ENCODE data around the gene CSF3. TPM values are rescaled to one million over a fixed set of nuclear protein-coding genes. Genes with fewer than 3 reads are reported as not detected.

Gene CSF3
- total RNA-seq = not detected in 2 replicates

- TF ChIP-seq CTCF (IDR thresholded peaks at IDR 0.05) = no peak
- Mint-ChIP-seq H3K27ac (no peak within 1 kb of the TSS), H3K9me3 (no peaks in the 10 kb centered on the region), H3K36me3 (ENCODE audit: low read depth) (peaks cover 22% of the 10 kb centered on the region), H3K4me1 (peaks cover 5% of the 10 kb centered on the region), H3K4me3 (no peak within 1 kb of the TSS), H3K27me3 (peaks cover 2% of the 10 kb centered on the region)
- ATAC-seq (ENCODE audit: low read depth) (no peak), DNase-seq (no peak)
- ChIA-PET CTCF (interaction anchor here (1.0 to 3.5 kb wide), 9 partner anchors 11 to 394 kb away, joined by 3 to 27 read pairs (median 6); no protein-coding TSS in a partner anchor), POLR2A (interaction anchor here (0.6 to 1.1 kb wide), 2 partner anchors 176 to 271 kb away, joined by 4 to 13 read pairs; no protein-coding TSS in a partner anchor)
- intact Hi-C loops (cut with micrococcal nuclease) = no loop called here
Observed at GRCh38 chr17:40015005-40015997, at the start of gene CSF3. TSS of gene CSF3 (plus strand) at chr17:40015440. CDS start at chr17:40015475, 35 bp downstream.

- Mint-ChIP-seq H3K27ac (no peak overlapping the region), H3K27me3 (peaks cover 31% of the 10 kb centered on the region), H3K9me3 (no peaks in the 10 kb centered on the region), H3K36me3 (ENCODE audit: low read depth) (no peaks in the 10 kb centered on the region), H3K4me1 (peaks cover 7% of the 10 kb centered on the region), H3K4me3 (no peak overlapping the region)
- TF ChIP-seq CTCF (IDR thresholded peaks at IDR 0.05) = no peak
- CTCF ChIA-PET = no interaction called here
- ATAC-seq (ENCODE audit: low read depth) (no peak), DNase-seq (no peak)
- POLR2A ChIA-PET = no interaction called here
- intact Hi-C loops (cut with micrococcal nuclease) = no loop called here
Observed at GRCh38 chr17:39966771-39967170, 48.5 kb upstream of the CSF3 start.

GRCh38 chr17:39968761-39969160, 46.5 kb upstream of the CSF3 start:
- H3K27me3 Mint-ChIP-seq = peaks cover 36% of the 10 kb centered on the region
- ATAC-seq (ENCODE audit: low read depth) = no peak
- ChIA-PET CTCF (interaction anchor here (1.6 kb wide), 1 partner anchor 347 kb away, joined by 3 read pairs; no protein-coding TSS in a partner anchor), POLR2A (no interaction called here)
- no peaks in the 10 kb centered on the region for H3K9me3 Mint-ChIP-seq
- TF ChIP-seq CTCF (IDR thresholded peaks at IDR 0.05) = no peak
- no peak overlapping the region for H3K27ac Mint-ChIP-seq
- no peak for DNase-seq
- H3K36me3 Mint-ChIP-seq (ENCODE audit: low read depth) = no peaks in the 10 kb centered on the region
- intact Hi-C loops (cut with micrococcal nuclease) = no loop called here
- H3K4me3 Mint-ChIP-seq = no peak overlapping the region
- peaks cover 4% of the 10 kb centered on the region for H3K4me1 Mint-ChIP-seq

- Mint-ChIP-seq H3K4me3 (no peak overlapping the region), H3K27me3 (peaks cover 39% of the 10 kb centered on the region), H3K9me3 (no peaks in the 10 kb centered on the region), H3K36me3 (ENCODE audit: low read depth) (no peaks in the 10 kb centered on the region), H3K27ac (no peak overlapping the region), H3K4me1 (no peaks in the 10 kb centered on the region)
- ChIA-PET CTCF (no interaction called here), POLR2A (no interaction called here)
- ATAC-seq (ENCODE audit: low read depth) = no peak
- intact Hi-C loops (cut with micrococcal nuclease) = no loop called here
- no peak for DNase-seq
- TF ChIP-seq CTCF (IDR thresholded peaks at IDR 0.05) = no peak
Observed at GRCh38 chr17:39969375-39969774, 45.9 kb upstream of the CSF3 start.

GRCh38 chr17:39970157-39970692, 45.0 kb upstream of the CSF3 start:
- H3K27me3 Mint-ChIP-seq = peaks cover 39% of the 10 kb centered on the region
- no peak for ATAC-seq (ENCODE audit: low read depth)
- ChIA-PET POLR2A (interaction anchor here (0.7 kb wide), 1 partner anchor 274 kb away, joined by 3 read pairs; no protein-coding TSS in a partner anchor), CTCF (no interaction called here)
- H3K4me3 Mint-ChIP-seq = no peak overlapping the region
- no peaks in the 10 kb centered on the region for H3K9me3 Mint-ChIP-seq
- no peaks in the 10 kb centered on the region for H3K36me3 Mint-ChIP-seq (ENCODE audit: low read depth)
- DNase-seq = no peak
- no peak overlapping the region for H3K27ac Mint-ChIP-seq
- intact Hi-C loops (cut with micrococcal nuclease) = no loop called here
- H3K4me1 Mint-ChIP-seq = no peaks in the 10 kb centered on the region
- no peak for TF ChIP-seq CTCF (IDR thresholded peaks at IDR 0.05)

Measured in activated B cell treated with CpG ODN at 0.5 μM for 24 hours (primary cell).